GM18907 (cell line): Measurements from ENCODE around the gene CLTCL1.
"Not testable (repeated sequence)": the region's sequence is repeated elsewhere in the genome, so short reads cannot be mapped to it uniquely, and the experiment has no call there.

Experiments
- ATAC-seq: cut with Tn5 transposase; IDR thresholded peaks from one replicate; pipeline ENCODE4 v1.9.1; 2021; ENCODE audit warnings: mild to moderate bottlenecking, moderate library complexity; ENCODE audit not compliant: unreplicated experiment

CLTCL1 gene

GRCh38 chr22:19177164-19178064 lies 114.1 kb downstream of the CLTCL1 start:
- ATAC-seq: no peak

GRCh38 chr22:19176732-19177131 lies 114.8 kb downstream of the CLTCL1 start:
- no peak for ATAC-seq

- ATAC-seq: no peak
Observed at GRCh38 chr22:19176175-19176643, 115.3 kb downstream of the CLTCL1 start.

DNA sequence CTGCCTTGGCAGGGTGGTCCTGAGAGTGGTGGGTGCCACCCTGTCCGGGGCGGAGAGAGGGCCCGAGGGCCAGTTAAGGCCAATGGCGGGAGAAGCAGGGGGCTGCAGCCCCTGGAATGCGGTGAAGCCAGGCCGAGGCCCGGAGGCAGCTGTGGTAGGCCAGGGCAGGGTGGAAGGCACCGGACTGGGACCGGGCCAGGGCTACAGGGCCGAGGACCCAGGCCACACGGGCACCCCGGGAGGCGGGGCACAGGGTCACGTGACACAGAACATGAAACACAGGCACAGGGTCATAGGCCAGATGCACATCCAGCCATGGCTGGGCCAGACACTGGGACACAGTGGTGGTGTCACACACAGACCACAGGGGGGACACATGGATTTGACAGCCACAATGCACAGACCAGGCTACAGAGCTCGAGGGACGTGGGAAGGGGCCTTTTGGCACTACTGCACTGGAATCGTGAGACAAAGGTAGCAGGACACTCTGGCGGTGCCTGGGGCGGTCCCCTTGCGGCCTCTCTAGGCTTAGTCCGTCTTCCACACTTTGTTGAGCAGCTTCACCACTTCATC lies 115.8 kb downstream of the CLTCL1 start:
- no peak for ATAC-seq

DNA sequence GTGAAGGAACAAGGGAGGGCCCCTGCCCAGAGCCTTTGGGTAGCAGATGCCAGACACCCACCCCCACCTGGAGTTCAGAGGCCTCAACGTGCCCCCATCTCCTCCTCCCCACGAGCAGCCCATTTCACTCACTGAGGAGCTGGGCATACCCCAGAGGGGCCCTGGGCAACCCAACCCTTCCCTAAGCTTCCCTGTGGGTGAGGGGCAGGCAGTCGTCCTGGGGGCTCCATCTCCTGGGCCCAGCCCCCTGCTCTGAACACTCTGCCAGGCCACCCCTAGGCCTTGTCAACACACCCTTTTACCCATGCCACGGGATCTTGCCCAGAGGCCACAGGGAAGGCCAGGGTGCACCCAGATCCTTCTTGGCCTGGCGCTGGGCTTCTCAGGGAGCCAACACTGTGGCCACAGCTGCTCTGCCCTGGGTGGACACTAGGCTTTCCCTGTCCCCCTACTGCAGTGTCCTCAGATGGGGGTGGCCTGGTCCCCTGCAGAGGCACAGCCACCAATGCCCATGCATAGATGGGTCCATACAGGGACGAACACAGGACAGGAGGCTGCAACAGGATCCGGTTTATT lies 116.4 kb downstream of the CLTCL1 start:
- no peak for ATAC-seq

- ATAC-seq: no peak
Observed at GRCh38 chr22:19174106-19175025, 117.2 kb downstream of the CLTCL1 start.

GRCh38 chr22:19173047-19174035 lies 118.2 kb downstream of the CLTCL1 start:
- no peak for ATAC-seq

DNA sequence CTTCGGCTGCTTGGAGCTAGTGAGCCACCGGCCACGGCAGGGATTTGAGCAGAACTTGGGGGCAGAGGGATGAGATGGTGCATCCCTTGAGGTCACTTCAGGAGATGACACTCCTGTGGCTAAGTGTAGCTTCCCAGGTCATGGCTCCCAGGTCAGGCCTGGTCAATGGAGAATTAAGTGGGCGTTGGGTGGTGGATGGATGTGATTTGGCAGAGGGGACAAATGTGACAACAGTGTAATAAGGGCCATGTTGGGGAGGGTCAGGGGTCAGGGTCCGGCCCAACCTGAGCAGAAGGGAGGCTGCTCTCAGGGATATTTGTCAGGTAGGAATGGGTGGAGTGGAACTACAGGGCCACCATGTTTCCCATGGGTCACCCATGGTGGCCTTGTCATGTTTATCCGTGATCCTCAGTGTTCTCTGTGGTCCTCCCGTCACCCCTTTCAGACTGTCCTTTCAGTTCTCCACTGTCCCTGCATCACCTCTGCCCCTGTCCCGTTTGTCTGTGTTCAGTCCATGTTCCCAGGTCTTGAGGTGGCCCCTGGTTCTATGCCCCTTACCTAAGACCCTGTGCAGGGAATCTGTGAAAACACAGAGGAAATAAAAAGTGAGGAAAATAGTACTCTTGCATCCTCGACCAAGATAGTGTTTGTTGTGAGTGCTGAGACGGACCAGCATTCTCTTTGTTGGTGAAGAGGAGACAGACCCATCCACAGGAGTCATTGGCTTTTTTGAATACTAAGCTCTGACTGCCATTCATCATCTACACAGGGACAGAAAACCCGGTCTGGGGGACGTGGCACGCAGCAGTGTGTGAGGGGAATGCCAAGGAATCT lies 119.1 kb downstream of the CLTCL1 start:
- ATAC-seq: no peak

DNA sequence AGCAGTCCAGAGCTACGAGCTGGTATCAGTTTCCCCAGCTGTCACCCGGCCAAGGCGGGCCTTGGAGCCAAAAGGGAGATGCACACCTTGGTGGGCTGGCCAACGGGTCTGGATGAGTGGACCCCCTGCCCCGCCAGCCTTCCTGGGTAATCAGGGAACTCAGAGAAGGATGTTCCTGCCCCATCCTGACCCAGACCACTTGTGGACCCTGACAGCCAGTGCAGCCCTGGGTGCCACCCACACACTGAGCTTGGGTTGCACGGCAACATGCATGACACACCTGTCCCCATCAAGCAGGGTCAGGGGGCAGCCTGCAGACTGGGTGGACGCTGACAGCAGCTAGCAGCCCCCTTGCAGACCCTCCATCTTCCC lies 121.6 kb downstream of the CLTCL1 start:
- ATAC-seq: no peak

DNA sequence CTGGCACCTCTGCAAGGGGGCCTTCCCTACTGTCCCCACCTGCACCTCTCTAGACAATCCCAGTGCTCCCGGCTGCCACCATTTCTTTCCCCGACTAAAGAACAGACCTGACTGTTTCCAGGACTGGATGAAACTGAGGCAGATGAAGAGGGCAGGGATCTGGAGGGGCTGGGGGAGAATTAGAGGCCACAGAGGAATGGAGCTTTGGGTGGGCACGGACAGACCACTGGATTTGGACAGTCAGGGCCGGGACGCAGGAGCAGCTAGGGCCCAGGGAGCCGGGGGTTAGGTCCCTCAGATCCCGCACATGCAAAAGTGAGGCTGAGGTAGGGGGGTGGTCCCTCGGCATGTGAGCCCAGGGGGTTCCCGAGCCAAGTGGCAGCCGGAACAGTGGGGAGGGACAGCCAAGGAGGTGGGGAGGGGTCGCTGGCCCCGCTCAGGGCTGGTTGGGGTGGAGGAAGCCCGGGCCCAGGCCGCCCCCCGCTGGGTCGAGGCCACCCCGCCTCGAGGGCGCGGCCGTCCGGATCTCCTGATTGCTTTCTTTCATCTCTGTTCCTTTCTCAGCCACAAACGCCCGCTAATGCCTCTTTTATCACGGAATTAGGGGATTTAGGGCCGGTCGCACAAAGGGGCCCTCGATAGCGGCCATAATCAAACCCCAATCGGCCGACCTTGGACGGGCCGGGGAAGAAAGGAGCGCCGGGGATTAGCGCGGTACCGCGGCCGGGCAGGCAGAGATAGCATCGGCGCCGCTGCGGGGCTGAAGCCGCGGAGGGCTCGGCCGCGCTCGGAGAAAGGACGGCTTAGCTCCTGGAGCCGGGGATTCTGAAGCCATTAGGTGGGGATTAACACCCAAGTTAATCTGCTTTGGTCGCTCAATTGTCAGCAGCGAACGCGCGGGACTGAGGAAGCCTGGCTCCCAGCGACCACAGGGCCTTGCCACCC lies 122.2 kb downstream of the CLTCL1 start:
- ATAC-seq: no peak

GRCh38 chr22:19168088-19168890 lies 123.2 kb downstream of the CLTCL1 start:
- ATAC-seq: no peak

DNA sequence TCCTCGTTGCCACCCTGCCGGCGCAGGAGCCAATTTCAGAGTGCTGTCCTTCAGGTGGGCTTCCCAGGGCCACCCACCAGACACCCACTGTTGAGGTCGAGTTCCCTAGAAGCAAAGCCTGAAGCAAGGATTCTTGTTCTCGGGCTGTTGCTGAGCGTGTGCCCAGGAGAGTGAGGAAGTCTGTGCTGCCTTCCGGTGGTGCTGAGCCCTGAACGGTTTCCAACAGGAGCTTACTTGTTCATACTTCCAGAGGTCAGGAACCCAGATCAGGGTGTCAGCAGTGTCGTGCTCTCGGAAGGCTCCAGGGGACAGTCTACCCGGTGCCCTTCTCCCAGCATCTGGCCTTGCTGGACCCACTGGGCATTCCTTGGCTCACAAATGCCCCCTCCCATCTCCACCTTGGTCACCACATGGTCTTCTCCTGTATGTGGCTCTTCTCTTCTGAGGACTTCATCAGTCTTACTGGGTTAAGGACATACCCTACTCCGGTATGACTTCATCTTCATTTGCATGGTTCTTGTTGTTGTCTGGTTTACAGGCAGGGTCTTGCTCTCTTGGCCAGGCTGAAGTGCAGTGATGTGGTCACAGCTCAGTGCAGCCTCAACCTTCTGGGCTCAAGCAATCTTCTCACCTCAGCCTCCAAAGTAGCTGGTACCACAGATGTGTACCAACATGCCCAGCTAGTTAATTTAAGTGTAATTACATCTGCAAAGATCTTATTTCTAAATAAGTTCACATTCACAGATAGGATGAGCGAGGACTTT lies 124.2 kb downstream of the CLTCL1 start:
- no peak for ATAC-seq

DNA sequence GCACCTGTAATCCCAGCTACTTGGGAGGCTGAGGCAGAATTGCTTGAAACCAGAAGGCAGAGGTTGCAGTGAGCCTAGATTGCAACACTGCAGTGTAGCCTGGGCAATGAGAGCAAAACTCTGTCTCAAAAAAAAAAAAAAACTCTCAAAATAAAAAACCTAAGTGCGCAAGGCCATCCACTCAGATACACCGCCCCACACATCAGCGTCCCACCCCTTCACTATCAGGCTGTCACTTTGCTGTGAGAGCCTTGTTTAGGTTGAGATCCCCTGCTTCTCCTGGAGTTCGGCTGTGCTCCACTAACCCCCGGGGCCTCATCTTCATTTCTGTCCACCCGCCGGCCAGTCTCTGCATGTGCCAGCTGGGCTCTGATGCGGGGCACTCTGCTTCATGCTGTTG lies 125.1 kb downstream of the CLTCL1 start:
- no peak for ATAC-seq

DNA sequence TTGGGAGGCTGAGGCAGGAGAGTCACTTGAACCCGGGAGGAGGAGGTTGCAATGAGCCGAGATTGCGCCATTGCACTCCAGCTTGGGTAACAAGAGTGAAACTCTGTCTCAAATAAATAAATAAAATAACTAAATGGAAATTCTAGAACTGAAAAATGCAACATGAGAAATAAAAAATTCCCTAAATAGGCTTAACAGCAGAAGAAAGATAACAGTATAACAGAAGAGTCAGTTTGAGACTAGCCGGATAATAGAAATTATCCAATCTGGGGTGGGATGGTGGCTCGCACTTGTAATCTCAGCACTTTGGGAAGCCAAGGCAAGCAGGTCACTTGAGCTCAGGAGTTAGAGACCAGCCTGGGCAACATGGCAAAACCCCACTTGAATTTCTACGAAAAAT lies 127.1 kb downstream of the CLTCL1 start:
- no peak for ATAC-seq

GRCh38 chr22:19158649-19159048 lies 132.9 kb downstream of the CLTCL1 start:
- ATAC-seq: not testable (repeated sequence)

GRCh38 chr22:19156109-19156508 lies 135.4 kb downstream of the CLTCL1 start:
- not testable (repeated sequence) for ATAC-seq
